ENCODE results near the gene PGBD5. TPM values are rescaled to one million over a fixed set of nuclear protein-coding genes. Genes with fewer than 3 reads are reported as not detected.

Gene PGBD5
- polyA plus RNA-seq, 3 donors = 0.44 TPM; not detected in 2

- no peaks in the 10 kb centered on the region for H3K36me3 ChIP-seq (replicated peaks in 1 of 2; ENCODE audit: control insufficient read depth in 1 of 2, insufficient read depth in 2 of 2, low read length in 2 of 2)
- no peaks in the 10 kb centered on the region for H3K27me3 ChIP-seq (ENCODE audit: control insufficient read depth in 2 of 2, insufficient read depth in 2 of 2, low read length in 2 of 2)
- no peaks in the 10 kb centered on the region for H3K9me3 ChIP-seq (replicated peaks in 1 of 2; ENCODE audit: control insufficient read depth in 1 of 2, insufficient read depth in 1 of 2, low read length in 2 of 2)
- Mint-ChIP-seq H3K36me3 (no peaks in the 10 kb centered on the region), H3K9me3 (no peaks in the 10 kb centered on the region), H3K4me1 (peaks cover 18% of the 10 kb centered on the region), H3K27ac (no peak overlapping the region), H3K27me3 (ENCODE audit: low read depth in 3 of 3) (peaks cover 2 to 5% (median 5%) of the 10 kb centered on the region in 3 donors), H3K4me3 (no peak overlapping the region)
- no peak overlapping the region for H3K9ac ChIP-seq (ENCODE audit: insufficient read depth, low read length, poor library complexity, severe bottlenecking)
- H3K27ac ChIP-seq (ENCODE audit: low read depth in 1 of 2, low read length in 2 of 2) = no peak overlapping the region
- H4K20me1 ChIP-seq (ENCODE audit: insufficient read depth, low read length) = no peaks in the 10 kb centered on the region
- no peaks in the 10 kb centered on the region for H3K79me2 ChIP-seq (ENCODE audit: insufficient read depth, low read length)
- H3K4me3 ChIP-seq (replicated peaks in 1 of 3; ENCODE audit: low read depth in 2 of 3, low read length in 3 of 3) = no peak overlapping the region
- peaks cover 0 to 5% of the 10 kb centered on the region in 2 donors for H3K4me1 ChIP-seq (ENCODE audit: control insufficient read depth in 1 of 2, insufficient read depth in 2 of 2, low read length in 2 of 2)
- WGBS (ENCODE audit: insufficient coverage) = 31% methylated on average over 4 of the region's 6 CpGs
- peak in 1 of 3 donors; percentile 12 for DNase-seq
- intact Hi-C loops (cut with micrococcal nuclease) = no loop called here
- H2AFZ ChIP-seq (ENCODE audit: insufficient read depth, low read depth, low read length, poor library complexity, severe bottlenecking) = no peak overlapping the region
- TF ChIP-seq, protein P1, sequence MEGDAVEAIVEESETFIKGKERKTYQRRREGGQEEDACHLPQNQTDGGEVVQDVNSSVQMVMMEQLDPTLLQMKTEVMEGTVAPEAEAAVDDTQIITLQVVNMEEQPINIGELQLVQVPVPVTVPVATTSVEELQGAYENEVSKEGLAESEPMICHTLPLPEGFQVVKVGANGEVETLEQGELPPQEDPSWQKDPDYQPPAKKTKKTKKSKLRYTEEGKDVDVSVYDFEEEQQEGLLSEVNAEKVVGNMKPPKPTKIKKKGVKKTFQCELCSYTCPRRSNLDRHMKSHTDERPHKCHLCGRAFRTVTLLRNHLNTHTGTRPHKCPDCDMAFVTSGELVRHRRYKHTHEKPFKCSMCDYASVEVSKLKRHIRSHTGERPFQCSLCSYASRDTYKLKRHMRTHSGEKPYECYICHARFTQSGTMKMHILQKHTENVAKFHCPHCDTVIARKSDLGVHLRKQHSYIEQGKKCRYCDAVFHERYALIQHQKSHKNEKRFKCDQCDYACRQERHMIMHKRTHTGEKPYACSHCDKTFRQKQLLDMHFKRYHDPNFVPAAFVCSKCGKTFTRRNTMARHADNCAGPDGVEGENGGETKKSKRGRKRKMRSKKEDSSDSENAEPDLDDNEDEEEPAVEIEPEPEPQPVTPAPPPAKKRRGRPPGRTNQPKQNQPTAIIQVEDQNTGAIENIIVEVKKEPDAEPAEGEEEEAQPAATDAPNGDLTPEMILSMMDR (IDR thresholded peaks at IDR 0.05) = no peak
- H3K4me2 ChIP-seq (replicated peaks; ENCODE audit: extremely low read depth, low read length, poor library complexity, severe bottlenecking) = no peak overlapping the region
Measured at GRCh38 chr1:230303822-230304221, 122.3 kb downstream of the PGBD5 start.

- Histone ChIP-seq H3K4me2 (replicated peaks; ENCODE audit: extremely low read depth, low read length, poor library complexity, severe bottlenecking) (no peak overlapping the region), H3K4me1 (ENCODE audit: control insufficient read depth in 1 of 2, insufficient read depth in 2 of 2, low read length in 2 of 2) (peaks cover 0 to 5% of the 10 kb centered on the region in 2 donors), H2AFZ (ENCODE audit: insufficient read depth, low read depth, low read length, poor library complexity, severe bottlenecking) (no peak overlapping the region), H3K36me3 (replicated peaks in 1 of 2; ENCODE audit: control insufficient read depth in 1 of 2, insufficient read depth in 2 of 2, low read length in 2 of 2) (no peaks in the 10 kb centered on the region), H3K9me3 (replicated peaks in 1 of 2; ENCODE audit: control insufficient read depth in 1 of 2, insufficient read depth in 1 of 2, low read length in 2 of 2) (no peaks in the 10 kb centered on the region), H3K27ac (ENCODE audit: low read depth in 1 of 2, low read length in 2 of 2) (no peak overlapping the region), H3K79me2 (ENCODE audit: insufficient read depth, low read length) (no peaks in the 10 kb centered on the region), H4K20me1 (ENCODE audit: insufficient read depth, low read length) (no peaks in the 10 kb centered on the region), H3K27me3 (ENCODE audit: control insufficient read depth in 2 of 2, insufficient read depth in 2 of 2, low read length in 2 of 2) (no peaks in the 10 kb centered on the region), H3K4me3 (replicated peaks in 1 of 3; ENCODE audit: low read depth in 2 of 3, low read length in 3 of 3) (no peak overlapping the region), H3K9ac (ENCODE audit: insufficient read depth, low read length, poor library complexity, severe bottlenecking) (no peak overlapping the region)
- TF ChIP-seq, protein P1 (IDR thresholded peaks at IDR 0.05) = no peak
- intact Hi-C loops (cut with micrococcal nuclease) = no loop called here
- no peaks in the 10 kb centered on the region for H3K36me3 Mint-ChIP-seq
- H3K4me1 Mint-ChIP-seq = peaks cover 18% of the 10 kb centered on the region
- no peaks in the 10 kb centered on the region for H3K9me3 Mint-ChIP-seq
- no peak for DNase-seq
- H3K4me3 Mint-ChIP-seq = no peak overlapping the region
- peaks cover 2 to 5% (median 5%) of the 10 kb centered on the region in 3 donors for H3K27me3 Mint-ChIP-seq (ENCODE audit: low read depth in 3 of 3)
- 40% methylated on average over 3 of the region's 6 CpGs for WGBS (ENCODE audit: insufficient coverage)
- no peak overlapping the region for H3K27ac Mint-ChIP-seq
Measured at GRCh38 chr1:230303069-230303468, 123.1 kb downstream of the PGBD5 start.

All from CD14-positive monocyte (primary cell).